RWPE2 (cell line): ENCODE measurements around the gene ARHGAP30.
A peak's percentile ranks its signal among the peaks of the same experiment; 100 is the strongest.
"Not testable (repeated sequence)": the region's sequence is repeated elsewhere in the genome, so short reads cannot be mapped to it uniquely, and the experiment has no call there.

Experiments used
- ATAC-seq: fragments of 200-7000 bp; cut with Tn5 transposase; 3 replicates; pipeline ENCODE4 v1.9.1; 2021; ENCODE audit warnings: low read depth
- DNase-seq: peaks from one replicate; pipeline ENCODE4 v3.0.0-alpha.2; 2020; ENCODE audit warnings: low spot score
- H3K27ac ChIP-seq: fragments of 450-650 bp; 2 replicates; pipeline ENCODE4 v1.5.1; 2017; ENCODE audit warnings: mild to moderate bottlenecking; ENCODE audit not compliant: poor library complexity, severe bottlenecking
- H3K27me3 ChIP-seq: fragments of 250-450 bp; sonication (Bioruptor Pico); 2 replicates; pipeline ENCODE4 v1.5.1; 2021; ENCODE audit warnings: mild to moderate bottlenecking, moderate library complexity; ENCODE audit not compliant: insufficient read depth, poor library complexity, severe bottlenecking
- H3K36me3 ChIP-seq: fragments of 250-450 bp; sonication (Bioruptor Pico); 2 replicates; pipeline ENCODE4 v1.5.1; 2020; ENCODE audit warnings: low read depth, mild to moderate bottlenecking, moderate library complexity
- H3K4me1 ChIP-seq: fragments of 250-450 bp; sonication (Bioruptor Pico); 2 replicates; pipeline ENCODE4 v1.5.1; 2021; ENCODE audit warnings: mild to moderate bottlenecking, moderate library complexity; ENCODE audit not compliant: insufficient read depth, poor library complexity, severe bottlenecking
- H3K4me3 ChIP-seq: fragments of 250-450 bp; sonication (Bioruptor Pico); 2 replicates; pipeline ENCODE4 v1.5.1; 2021; ENCODE audit warnings: mild to moderate bottlenecking, moderate library complexity; ENCODE audit not compliant: severe bottlenecking
- H3K9me3 ChIP-seq: fragments of 250-450 bp; sonication (Bioruptor Pico); 2 replicates; pipeline ENCODE4 v1.5.1; 2021; ENCODE audit warnings: mild to moderate bottlenecking, moderate library complexity; ENCODE audit not compliant: severe bottlenecking
- CTCF ChIP-seq: fragments of 450-650 bp; IDR thresholded peaks from one replicate; pipeline ENCODE4 v1.5.1; 2017; ENCODE audit warnings: mild to moderate bottlenecking, moderate library complexity; ENCODE audit not compliant: poor library complexity, severe bottlenecking

ARHGAP30 gene

GRCh38 chr1:161068306-161069234 is 1.1 kb downstream of the ARHGAP30 start:
- Histone ChIP-seq H3K4me3 (no peak overlapping the region), H3K27me3 (no peaks in the 10 kb centered on the region), H3K4me1 (peaks cover under 1% of the 10 kb centered on the region), H3K36me3 (no peaks in the 10 kb centered on the region), H3K27ac (no peak overlapping the region), H3K9me3 (no peaks in the 10 kb centered on the region)
- TF ChIP-seq CTCF, result no peak
- ATAC-seq, result peak; percentile 27; the same call in 1 of the 3 replicates
- no peak for DNase-seq

- H3K36me3 ChIP-seq, result no peaks in the 10 kb centered on the region
- DNase-seq, result no peak
- TF ChIP-seq CTCF, result no peak
- no peaks in the 10 kb centered on the region for H3K4me1 ChIP-seq
- no peaks in the 10 kb centered on the region for H3K9me3 ChIP-seq
- no peak overlapping the region for H3K27ac ChIP-seq
- ATAC-seq, result no peak
- H3K4me3 ChIP-seq, result no peak overlapping the region
- no peaks in the 10 kb centered on the region for H3K27me3 ChIP-seq
Measured at GRCh38 chr1:161066694-161067093, 3.0 kb downstream of the ARHGAP30 start.

DNA sequence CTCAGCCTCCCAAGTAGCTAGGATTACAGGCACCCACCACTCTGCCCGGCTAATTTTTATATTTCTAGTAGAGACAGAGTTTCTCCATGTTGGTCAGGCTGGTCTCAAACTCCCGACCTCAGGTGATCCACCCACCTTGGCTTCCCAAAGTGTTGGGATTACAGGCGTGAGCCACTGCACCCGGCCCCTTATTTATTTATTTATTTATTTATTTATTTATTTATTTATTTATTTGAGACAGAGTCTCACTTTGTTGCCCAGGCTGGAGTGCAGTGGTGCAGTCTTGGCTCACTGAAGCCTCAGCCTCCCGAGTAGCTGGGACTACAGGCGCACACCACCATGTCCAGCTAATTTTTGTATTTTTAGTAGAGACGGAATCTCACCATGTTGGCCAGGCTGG is 4.0 kb downstream of the ARHGAP30 start:
- not testable (repeated sequence) for H3K4me3 ChIP-seq, H3K9me3 ChIP-seq, H3K4me1 ChIP-seq, H3K36me3 ChIP-seq, DNase-seq, H3K27me3 ChIP-seq, H3K27ac ChIP-seq, ATAC-seq

GRCh38 chr1:161063936-161064335 is 5.8 kb downstream of the ARHGAP30 start:
- DNase-seq, ATAC-seq, H3K4me1 ChIP-seq, H3K27ac ChIP-seq, H3K36me3 ChIP-seq, H3K9me3 ChIP-seq, H3K27me3 ChIP-seq, H3K4me3 ChIP-seq: not testable (repeated sequence)

- DNase-seq, result no peak
- Histone ChIP-seq H3K27me3 (no peaks in the 10 kb centered on the region), H3K36me3 (no peaks in the 10 kb centered on the region), H3K4me1 (no peaks in the 10 kb centered on the region), H3K27ac (no peak overlapping the region), H3K9me3 (no peaks in the 10 kb centered on the region), H3K4me3 (no peak overlapping the region)
- no peak for TF ChIP-seq CTCF
- ATAC-seq, result no peak
Measured at GRCh38 chr1:161061419-161061818, 8.3 kb downstream of the ARHGAP30 start.

DNA sequence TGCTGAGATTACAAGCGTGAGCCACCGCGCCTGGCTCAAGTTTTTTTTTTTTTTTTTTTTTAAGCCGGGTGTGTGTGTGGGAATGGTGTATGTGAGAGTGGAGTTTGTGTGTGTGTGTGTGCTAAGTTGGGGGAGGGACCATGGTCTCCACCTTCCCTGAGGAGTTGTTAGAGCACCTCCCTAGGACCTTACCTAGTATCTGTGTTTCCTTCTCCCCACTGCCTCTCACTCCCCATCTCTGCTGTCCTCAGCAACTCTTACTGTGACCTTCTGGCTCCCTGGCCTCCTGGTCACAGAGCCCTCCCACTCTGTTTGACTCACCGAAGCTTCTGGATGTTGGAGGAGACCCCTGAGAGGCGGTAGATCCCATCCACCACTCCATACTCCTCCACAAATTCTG is 10.4 kb downstream of the ARHGAP30 start:
- H3K36me3 ChIP-seq, result no peaks in the 10 kb centered on the region
- ATAC-seq, result no peak
- TF ChIP-seq CTCF, result no peak

More for the DNA sequence above, 10.4 kb downstream of the ARHGAP30 start:
- no peak overlapping the region for H3K4me3 ChIP-seq
- H3K9me3 ChIP-seq, result no peaks in the 10 kb centered on the region
- no peak overlapping the region for H3K27ac ChIP-seq
- no peaks in the 10 kb centered on the region for H3K4me1 ChIP-seq
- no peak for DNase-seq
- H3K27me3 ChIP-seq, result no peaks in the 10 kb centered on the region
